Hindlimb muscle (tissue), 1 donor: ENCODE results near the gene C6orf47. TPM values are rescaled to one million over a fixed set of nuclear protein-coding genes. Genes with fewer than 3 reads are reported as not detected.
A peak's percentile ranks its signal among the peaks of the same experiment; 100 is the strongest.

Source experiments
- DNase-seq: peaks from one replicate; pipeline ENCODE4 v3.0.0-alpha.2; 2013
- polyA plus RNA-seq: library from polyadenylated mRNA; unstranded; fragments of 120-200 nt; gene quantifications from one replicate; pipeline ENCODE4 v1.2.1, GENCODE V29; 2013; ENCODE audit not compliant: insufficient read length

C6orf47 gene
- polyA plus RNA-seq, 1 donor, result 13.1 TPM

- no peak for DNase-seq
Observed at GRCh38 chr6:31659649-31660380, 763 bp downstream of the C6orf47 start.

DNA sequence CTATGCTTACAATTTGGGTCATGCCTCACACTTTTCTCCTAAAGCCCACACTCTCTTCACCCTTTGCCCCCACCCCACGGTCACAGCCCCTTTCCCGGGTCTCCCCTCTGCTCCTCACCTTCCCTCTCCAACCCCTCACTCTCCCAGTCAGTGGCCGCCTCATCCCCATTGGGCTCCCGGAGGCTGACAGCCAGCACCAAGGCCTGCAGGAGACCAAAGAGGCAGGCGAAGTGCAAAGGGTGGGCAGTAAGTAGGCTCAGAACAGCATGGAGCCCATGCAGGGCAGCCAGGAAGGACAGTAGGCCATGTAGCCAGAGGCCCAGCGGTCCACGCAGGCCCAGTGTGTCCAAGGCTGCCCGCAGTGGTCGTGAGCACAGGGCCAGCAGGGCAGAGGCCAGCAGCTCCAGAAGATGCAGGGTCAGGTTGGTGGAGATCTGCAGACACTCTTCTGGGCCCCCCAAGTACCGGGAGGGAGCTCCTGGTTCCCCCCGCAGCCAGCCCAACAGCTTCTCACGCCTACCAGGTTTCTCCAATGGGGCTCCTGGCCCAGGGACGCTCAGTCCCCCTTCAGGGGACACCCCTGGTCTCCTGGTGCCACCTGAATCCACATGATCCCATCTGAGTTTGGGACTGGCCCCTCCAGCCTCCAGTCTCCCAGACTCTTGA lies 1.5 kb downstream of the C6orf47 start:
- DNase-seq, result no peak

- DNase-seq, result no peak
Observed at GRCh38 chr6:31658158-31658688, 2.4 kb downstream of the C6orf47 start.

- no peak for DNase-seq
Observed at GRCh38 chr6:31657406-31658157, 3.0 kb downstream of the C6orf47 start.

- no peak for DNase-seq
Observed at GRCh38 chr6:31655349-31656237, 5.0 kb downstream of the C6orf47 start, which contains the start of gene APOM. TSS of gene APOM (plus strand) at chr6:31655894. CDS start at chr6:31655967, 73 bp downstream.

GRCh38 chr6:31654574-31655348 lies 5.8 kb downstream of the C6orf47 start:
- no peak for DNase-seq

DNA sequence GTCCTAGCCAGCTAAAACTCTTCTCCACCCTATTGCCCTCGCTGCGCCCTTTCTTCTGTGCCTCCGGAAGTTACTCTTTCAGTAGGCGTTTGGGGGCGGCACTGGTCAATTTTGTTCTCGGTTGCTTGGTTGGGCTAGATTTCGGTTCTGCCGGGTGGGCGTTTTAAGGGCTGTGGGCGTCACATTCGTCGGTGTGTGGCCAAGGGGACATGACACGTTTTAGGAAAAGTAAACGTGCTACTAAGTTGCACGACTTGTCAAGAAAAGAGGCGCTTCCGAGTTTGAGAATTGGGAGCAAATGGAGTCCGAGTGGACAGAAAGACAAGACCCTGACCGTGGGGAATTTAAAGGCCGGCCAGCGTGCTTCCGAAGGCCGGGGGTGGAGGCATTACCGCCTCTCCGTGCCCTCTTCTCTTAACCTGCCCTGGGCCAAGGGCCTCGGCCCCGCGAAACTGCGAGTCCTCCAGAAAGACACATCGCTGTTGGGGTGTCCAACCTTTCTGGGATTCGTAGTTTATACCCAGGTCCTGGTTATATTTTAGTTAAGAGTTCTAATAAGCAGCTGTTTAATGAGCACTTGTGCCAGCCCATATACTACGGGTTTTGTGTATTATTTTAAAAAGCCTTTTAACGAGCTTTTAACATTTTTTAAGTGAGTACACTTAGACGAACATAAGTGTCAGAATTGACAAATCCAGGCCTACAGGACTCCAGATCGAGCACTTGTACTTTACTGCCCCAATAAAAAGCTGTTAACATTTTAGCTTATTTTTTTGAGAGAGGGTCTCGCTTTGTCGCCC lies 7.5 kb downstream of the C6orf47 start:
- no peak for DNase-seq

- peak; percentile 83 for DNase-seq
Observed at GRCh38 chr6:31651602-31652191, 8.9 kb downstream of the C6orf47 start.

GRCh38 chr6:31645325-31645724 lies 15.3 kb downstream of the C6orf47 start:
- DNase-seq, result no peak

- DNase-seq, result no peak
Observed at GRCh38 chr6:31643818-31644454, 16.6 kb downstream of the C6orf47 start.

GRCh38 chr6:31642798-31643570 lies 17.6 kb downstream of the C6orf47 start:
- DNase-seq, result no peak

DNA sequence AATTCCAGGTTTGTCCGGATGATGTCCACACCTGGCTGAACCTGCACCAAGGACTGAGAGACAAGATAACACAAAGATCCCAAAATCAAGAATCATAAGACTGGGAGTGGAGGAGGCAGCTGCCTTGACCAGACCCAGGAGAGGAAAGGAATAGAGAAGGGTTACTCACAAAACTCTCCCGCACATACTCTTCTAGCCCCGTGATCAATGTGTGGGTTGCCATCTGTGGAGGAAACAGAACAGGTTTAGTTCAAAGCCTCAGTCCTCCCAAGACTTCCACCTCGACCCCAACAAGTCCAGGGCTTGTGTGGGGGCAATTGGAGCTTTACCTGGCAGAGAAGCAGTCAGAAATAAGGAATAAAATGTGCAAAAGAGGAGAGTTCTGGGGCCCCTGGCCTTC lies 19.2 kb downstream of the C6orf47 start:
- no peak for DNase-seq

GRCh38 chr6:31640612-31641011 lies 20.0 kb downstream of the C6orf47 start:
- no peak for DNase-seq

- no peak for DNase-seq
Observed at GRCh38 chr6:31639449-31639861, 21.1 kb downstream of the C6orf47 start.

DNA sequence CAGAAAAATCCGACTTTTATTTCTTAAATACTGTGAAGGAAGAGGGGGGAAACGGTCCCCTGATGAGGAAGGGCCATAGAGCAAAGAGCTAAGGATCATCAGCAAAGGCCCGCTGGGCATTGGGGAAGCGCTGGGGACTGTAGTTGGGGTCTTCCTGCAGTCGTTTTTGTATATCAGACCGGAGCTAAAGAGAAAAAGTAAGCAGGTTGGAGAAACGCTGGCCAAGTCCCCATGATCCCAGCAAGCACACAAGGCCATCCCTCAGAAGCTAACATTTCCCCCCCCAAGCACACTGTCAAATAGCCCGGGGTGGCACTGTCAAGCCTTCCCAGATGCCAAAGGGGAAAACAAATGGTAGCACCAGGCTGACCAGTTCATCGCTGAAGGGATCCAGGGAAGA lies 21.5 kb downstream of the C6orf47 start:
- DNase-seq, result no peak

- DNase-seq, result no peak
Observed at GRCh38 chr6:31636698-31637596, 23.6 kb downstream of the C6orf47 start.

DNA sequence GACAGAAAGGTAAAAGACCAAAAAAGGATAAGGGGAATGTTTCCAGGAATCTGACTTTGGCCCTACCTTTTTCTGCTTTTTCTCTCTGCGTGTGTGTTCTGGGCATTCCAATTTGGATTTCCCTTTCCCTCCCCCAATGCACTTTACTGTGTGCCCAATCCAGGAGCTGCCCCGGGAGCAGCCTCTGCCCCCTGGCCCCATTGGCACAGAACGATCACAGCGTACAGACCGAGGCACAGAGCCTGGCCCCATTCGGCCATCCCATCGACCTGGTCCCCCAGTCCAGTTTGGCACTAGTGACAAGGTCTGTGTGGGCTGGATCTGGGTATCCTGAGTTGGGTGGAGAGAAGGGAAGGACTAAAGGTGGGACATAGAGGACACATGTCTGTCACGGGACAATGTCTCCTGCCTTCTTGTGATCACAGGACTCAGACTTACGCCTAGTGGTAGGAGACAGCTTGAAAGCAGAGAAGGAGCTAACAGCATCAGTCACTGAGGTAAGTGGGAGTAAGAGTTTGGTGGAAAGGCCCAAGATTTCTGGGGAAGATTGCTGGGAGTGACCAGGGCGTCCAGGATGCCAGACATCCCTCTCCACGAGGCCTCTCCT lies 25.5 kb downstream of the C6orf47 start:
- DNase-seq, result no peak
